ENCODE measurements around the gene SERHL2.
"Not testable (repeated sequence)": the region's sequence is repeated elsewhere in the genome, so short reads cannot be mapped to it uniquely, and the experiment has no call there.

Gene SERHL2

GRCh38 chr22:42560381-42560780 lies 6.6 kb downstream of the SERHL2 start:
- no peak for TF ChIP-seq CTCF (IDR thresholded peaks at IDR 0.05)
- H3K4me3 ChIP-seq, result no peak overlapping the region
- no peak for DNase-seq (ENCODE audit: low spot score)
- H3K27ac ChIP-seq, result no peak overlapping the region

- Histone ChIP-seq H3K27ac (no peak overlapping the region), H3K4me3 (no peak overlapping the region)
- TF ChIP-seq CTCF (IDR thresholded peaks at IDR 0.05), result no peak
- DNase-seq (ENCODE audit: low spot score), result no peak
These were observed 7.0 kb downstream of the SERHL2 start for GRCh38 chr22:42560781-42561180.

GRCh38 chr22:42561856-42562255 lies 8.1 kb downstream of the SERHL2 start:
- Histone ChIP-seq H3K27ac (no peak overlapping the region), H3K4me3 (no peak overlapping the region)
- no peak for DNase-seq (ENCODE audit: low spot score)
- TF ChIP-seq CTCF (IDR thresholded peaks at IDR 0.05), result no peak

- no peak for TF ChIP-seq CTCF (IDR thresholded peaks at IDR 0.05)
- Histone ChIP-seq H3K27ac (no peak overlapping the region), H3K4me3 (no peak overlapping the region)
- no peak for DNase-seq (ENCODE audit: low spot score)
These were observed 8.5 kb downstream of the SERHL2 start for GRCh38 chr22:42562279-42562678.

GRCh38 chr22:42562684-42563083 lies 8.9 kb downstream of the SERHL2 start:
- no peak for TF ChIP-seq CTCF (IDR thresholded peaks at IDR 0.05)
- DNase-seq (ENCODE audit: low spot score), result no peak
- H3K27ac ChIP-seq, result no peak overlapping the region
- no peak overlapping the region for H3K4me3 ChIP-seq

- not testable (repeated sequence) for DNase-seq (ENCODE audit: low spot score); H3K27ac ChIP-seq; H3K4me3 ChIP-seq
These were observed 10.2 kb downstream of the SERHL2 start for GRCh38 chr22:42563943-42564342.

- Histone ChIP-seq H3K4me3 (no peak overlapping the region), H3K27ac (no peak overlapping the region)
- no peak for TF ChIP-seq CTCF (IDR thresholded peaks at IDR 0.05)
- no peak for DNase-seq (ENCODE audit: low spot score)
These were observed 10.9 kb downstream of the SERHL2 start for GRCh38 chr22:42564699-42565098.

- Histone ChIP-seq H3K4me3 (no peak overlapping the region), H3K27ac (no peak overlapping the region)
- TF ChIP-seq CTCF (IDR thresholded peaks at IDR 0.05), result no peak
- no peak for DNase-seq (ENCODE audit: low spot score)
These were observed 12.2 kb downstream of the SERHL2 start for GRCh38 chr22:42565956-42566355.

- not testable (repeated sequence) for H3K4me3 ChIP-seq; DNase-seq (ENCODE audit: low spot score); H3K27ac ChIP-seq
These were observed 14.2 kb downstream of the SERHL2 start for GRCh38 chr22:42567950-42568349.

GRCh38 chr22:42570580-42570979 lies 16.8 kb downstream of the SERHL2 start:
- H3K27ac ChIP-seq; H3K4me3 ChIP-seq; DNase-seq (ENCODE audit: low spot score): not testable (repeated sequence)

GRCh38 chr22:42571068-42571467 lies 17.3 kb downstream of the SERHL2 start:
- H3K4me3 ChIP-seq, result not testable (repeated sequence)

More at GRCh38 chr22:42571068-42571467, 17.3 kb downstream of the SERHL2 start:
- DNase-seq (ENCODE audit: low spot score); H3K27ac ChIP-seq: not testable (repeated sequence)
